Measurements from ENCODE around the gene ADORA1.

- TF ChIP-seq POLR2A (IDR thresholded peaks at IDR 0.05; ENCODE audit: insufficient read depth in 1 of 2, low read depth in 2 of 2, low read length in 2 of 2), result no peak
- TF ChIP-seq JUND (CRISPR knock-in tag; IDR thresholded peaks at IDR 0.05), result no peak
- no peak for TF ChIP-seq SETDB1 (CRISPR knock-in tag; IDR thresholded peaks at IDR 0.05; ENCODE audit: borderline replicate concordance)
- TF ChIP-seq POLR2AphosphoS5 (IDR thresholded peaks at IDR 0.05; ENCODE audit: low read depth, low read length), result no peak
These were observed 54.9 kb downstream of the ADORA1 start for GRCh38 chr1:203182387-203182953.

Data from HepG2 (cell line).